Metanephros (tissue), 2 donors: ENCODE results near the gene GRIP2. TPM values are rescaled to one million over a fixed set of nuclear protein-coding genes. Genes with fewer than 3 reads are reported as not detected.

Experiments
- small RNA-seq: library from RNA; depleted of rRNA; stranded (forward); fragments of <200 nt; gene quantifications from one replicate; pipeline ENCODE3, GENCODE V24; 2014; ENCODE audit warnings: low replicate concordance
- total RNA-seq: library from RNA; depleted of rRNA; stranded (reverse); fragments of >200 nt; gene quantifications from one replicate; pipeline ENCODE4 v1.2.3, GENCODE V29; 2014

Gene GRIP2
- total RNA-seq = 5.4 TPM

GRCh38 chr3:14539742-14540491 is at the start of gene GRIP2:
TSS of gene GRIP2 (minus strand) at chr3:14540342. CDS start at chr3:14540308, 34 bp downstream.

Small RNA genes within 50 kb of the gene (small RNA-seq; reads per million reads assigned to genes)
- not detected for gene RNU6-905P

Other genes with a start within 250 kb of the GRIP2 start
- 25.8 TPM for gene SLC6A6, start 137.7 kb downstream of the GRIP2 start, total RNA-seq
- gene CCDC174, start 111.4 kb upstream of the GRIP2 start, total RNA-seq = 17.7 TPM
- 0.18 TPM for gene C3orf20, start 134.8 kb upstream of the GRIP2 start, total RNA-seq